HG03342 (cell line): ENCODE results near the gene DSPP.
"Not testable (repeated sequence)": the region's sequence is repeated elsewhere in the genome, so short reads cannot be mapped to it uniquely, and the experiment has no call there.

Source experiments
- ATAC-seq: cut with Tn5 transposase; IDR thresholded peaks from one replicate; pipeline ENCODE4 v1.9.1; 2021; ENCODE audit warnings: mild to moderate bottlenecking, moderate library complexity; ENCODE audit not compliant: unreplicated experiment

The DSPP gene

GRCh38 chr4:87608229-87608628 is at the start of gene DSPP:
Gene DSPP, plus strand, starts transcription at chr4:87608529. Its CDS starts 2,380 bp downstream, at chr4:87610909.
- no peak for ATAC-seq

GRCh38 chr4:87559090-87559837 is 49.1 kb upstream of the DSPP start:
- peak; percentile 99 for ATAC-seq

- ATAC-seq: no peak
Measured at GRCh38 chr4:87560802-87561201, 47.5 kb upstream of the DSPP start.

- ATAC-seq: no peak
Measured at GRCh38 chr4:87565746-87566145, 42.6 kb upstream of the DSPP start.

- no peak for ATAC-seq
Measured at GRCh38 chr4:87566276-87566675, 42.1 kb upstream of the DSPP start.

GRCh38 chr4:87567191-87567590 is 41.1 kb upstream of the DSPP start:
- ATAC-seq: no peak

GRCh38 chr4:87570290-87570805 is 38.0 kb upstream of the DSPP start:
- ATAC-seq: no peak

- not testable (repeated sequence) for ATAC-seq
Measured at GRCh38 chr4:87574376-87574775, 34.0 kb upstream of the DSPP start.

GRCh38 chr4:87574996-87575395 is 33.3 kb upstream of the DSPP start:
- ATAC-seq: no peak

GRCh38 chr4:87575408-87575807 is 32.9 kb upstream of the DSPP start:
- no peak for ATAC-seq

- no peak for ATAC-seq
Measured at GRCh38 chr4:87575983-87576382, 32.3 kb upstream of the DSPP start.

GRCh38 chr4:87579478-87579877 is 28.9 kb upstream of the DSPP start:
- no peak for ATAC-seq

- no peak for ATAC-seq
Measured at GRCh38 chr4:87580057-87580456, 28.3 kb upstream of the DSPP start.

GRCh38 chr4:87584222-87584908 is 24.0 kb upstream of the DSPP start:
- ATAC-seq: no peak

- no peak for ATAC-seq
Measured at GRCh38 chr4:87589531-87589930, 18.8 kb upstream of the DSPP start.

GRCh38 chr4:87592124-87592523 is 16.2 kb upstream of the DSPP start:
- no peak for ATAC-seq

- ATAC-seq: no peak
Measured at GRCh38 chr4:87601361-87601760, 7.0 kb upstream of the DSPP start.

GRCh38 chr4:87614292-87614890 is 6.1 kb downstream of the DSPP start:
- no peak for ATAC-seq

GRCh38 chr4:87616268-87616667 is 7.9 kb downstream of the DSPP start:
- no peak for ATAC-seq

GRCh38 chr4:87620086-87620485 is 11.8 kb downstream of the DSPP start:
- no peak for ATAC-seq

- ATAC-seq: no peak
Measured at GRCh38 chr4:87620491-87620890, 12.2 kb downstream of the DSPP start.

GRCh38 chr4:87622303-87622702 is 14.0 kb downstream of the DSPP start:
- ATAC-seq: no peak
